Stimulated activated CD8-positive, alpha-beta memory T cell treated with anti-CD3 and anti-CD28 coated beads, Interleukin-7, amount 100 ng/mL, for 4 hours (primary cell): ENCODE measurements around the gene TRPM5.

Experiments
- DNase-seq, 2 donors: peaks; one replicate each; pipeline ENCODE4 v3.0.0-alpha.2; 2020; ENCODE audit warnings: low read depth in 2 of 2

TRPM5 gene

GRCh38 chr11:2436013-2436520 lies 8.2 kb downstream of the TRPM5 start:
- no peak for DNase-seq

GRCh38 chr11:2435288-2436012 lies 8.9 kb downstream of the TRPM5 start:
- DNase-seq = no peak

- no peak for DNase-seq
Measured at GRCh38 chr11:2434506-2435255, 9.6 kb downstream of the TRPM5 start.

GRCh38 chr11:2434008-2434407 lies 10.3 kb downstream of the TRPM5 start:
- no peak for DNase-seq

GRCh38 chr11:2433106-2433925 lies 11.0 kb downstream of the TRPM5 start:
- DNase-seq = no peak

GRCh38 chr11:2432628-2433071 lies 11.7 kb downstream of the TRPM5 start:
- no peak for DNase-seq

- DNase-seq = no peak
Measured at GRCh38 chr11:2432171-2432621, 12.1 kb downstream of the TRPM5 start.

- no peak for DNase-seq
Measured at GRCh38 chr11:2431395-2431794, 12.9 kb downstream of the TRPM5 start.

- DNase-seq = peak; percentile 61 to 77
Measured at GRCh38 chr11:2428322-2428795, 16.0 kb downstream of the TRPM5 start.

GRCh38 chr11:2427721-2428321 lies 16.5 kb downstream of the TRPM5 start:
- no peak for DNase-seq

GRCh38 chr11:2426826-2427521 lies 17.3 kb downstream of the TRPM5 start:
- DNase-seq = no peak

- DNase-seq = no peak
Measured at GRCh38 chr11:2426221-2426620, 18.1 kb downstream of the TRPM5 start.

GRCh38 chr11:2425506-2425905 lies 18.8 kb downstream of the TRPM5 start:
- DNase-seq = no peak

GRCh38 chr11:2424811-2425495 lies 19.4 kb downstream of the TRPM5 start:
- DNase-seq = no peak

- DNase-seq = no peak
Measured at GRCh38 chr11:2423157-2424025, 20.9 kb downstream of the TRPM5 start.

GRCh38 chr11:2422461-2423156 lies 21.7 kb downstream of the TRPM5 start:
- DNase-seq = no peak

- DNase-seq = no peak
Measured at GRCh38 chr11:2421996-2422395, 22.3 kb downstream of the TRPM5 start.

GRCh38 chr11:2421226-2421994 lies 22.9 kb downstream of the TRPM5 start:
- DNase-seq = no peak
